HT-29 (cell line): ENCODE results near the gene ZBTB44. TPM values are rescaled to one million over a fixed set of nuclear protein-coding genes. Genes with fewer than 3 reads are reported as not detected.
A peak's percentile ranks its signal among the peaks of the same experiment; 100 is the strongest.

Experiments
- DNase-seq: peaks from one replicate; pipeline ENCODE4 v3.0.0-alpha.2; 2015; ENCODE audit warnings: low spot score
- total RNA-seq: library from RNA; depleted of rRNA; stranded (reverse); fragments of >200 nt; shearing (Covaris generic); gene quantifications from 2 replicates; pipeline ENCODE4 v1.2.3, GENCODE V29; 2014

The ZBTB44 gene
- total RNA-seq, 1 experiment from 2014 or later, result 23.9 TPM

GRCh38 chr11:130215531-130216220, 99.0 kb downstream of the ZBTB44 start:
- no peak for DNase-seq

DNA sequence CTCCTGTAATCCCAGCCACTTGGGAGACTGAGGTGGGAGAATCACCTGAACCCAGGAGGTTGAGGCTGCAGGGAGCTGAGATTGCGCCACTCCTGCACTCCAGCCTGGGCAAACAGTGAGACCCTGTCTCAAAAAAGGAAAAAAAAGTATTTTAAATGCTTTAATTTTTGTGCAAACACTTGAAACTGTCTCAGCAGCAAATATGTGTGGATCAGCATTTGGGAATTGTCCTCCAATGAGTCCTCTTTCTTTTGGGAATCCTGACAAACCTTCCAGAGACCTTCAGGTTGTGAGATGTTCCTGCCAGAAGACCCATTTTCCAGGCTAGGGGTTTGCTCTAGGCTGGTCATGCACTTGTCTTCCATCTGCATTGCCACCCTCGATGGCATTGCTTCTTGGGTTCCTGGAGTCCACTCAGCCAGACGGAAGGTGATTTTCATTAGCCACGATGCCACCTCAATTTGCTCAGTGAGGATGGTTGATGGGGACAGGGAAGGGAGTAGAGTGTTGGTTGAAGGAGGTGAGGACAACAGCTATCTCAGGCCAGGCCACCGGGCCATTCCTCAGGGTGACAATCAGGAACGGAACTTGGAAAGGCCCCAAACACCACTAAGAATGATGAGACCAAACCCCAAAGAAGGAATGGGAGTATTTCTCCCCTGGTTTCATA, 99.7 kb downstream of the ZBTB44 start:
- no peak for DNase-seq

GRCh38 chr11:130213979-130214281, 100.8 kb downstream of the ZBTB44 start:
- no peak for DNase-seq

DNA sequence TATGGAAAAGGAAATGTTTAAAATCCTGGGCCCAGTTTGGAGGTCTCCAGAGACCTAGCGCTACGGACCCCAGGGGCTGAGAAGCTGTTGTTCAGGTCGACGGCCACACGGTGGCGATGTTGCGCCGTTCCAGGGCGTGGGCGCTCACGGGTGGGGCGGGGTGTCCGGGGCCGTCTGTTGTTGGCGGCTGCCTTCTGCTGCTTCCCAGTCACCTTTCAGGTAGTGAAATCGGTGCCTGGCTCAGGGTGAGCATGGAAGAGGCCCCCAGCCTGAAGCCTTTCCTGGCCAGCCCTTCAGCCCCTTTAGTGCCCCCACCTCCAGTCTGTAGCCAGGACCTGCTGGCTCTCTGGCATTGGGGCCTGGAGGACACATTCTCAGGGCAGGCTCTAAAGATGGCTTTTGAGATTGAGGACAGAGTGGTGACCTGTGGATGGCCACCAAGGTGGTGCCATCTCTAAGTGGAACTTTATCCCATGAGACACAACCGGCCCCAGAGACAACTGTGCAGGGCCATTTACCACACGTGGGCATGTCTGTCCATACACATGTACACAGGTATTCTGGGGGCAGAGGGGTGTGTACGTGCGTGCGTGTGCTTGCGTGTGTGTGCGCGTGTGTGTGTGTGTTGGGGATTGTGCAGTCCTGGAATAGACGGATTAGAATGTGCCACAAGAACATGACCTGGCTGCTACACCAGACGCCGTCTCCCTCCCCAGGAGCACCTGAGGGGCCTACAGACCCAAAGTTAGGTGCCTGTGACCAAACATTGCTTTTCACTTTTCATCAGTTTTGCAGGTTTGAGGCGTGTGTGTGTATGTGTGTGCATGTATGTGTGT, 101.4 kb downstream of the ZBTB44 start:
- DNase-seq, result peak; percentile 74

- no peak for DNase-seq
These were observed 102.2 kb downstream of the ZBTB44 start for GRCh38 chr11:130212431-130212961.

DNA sequence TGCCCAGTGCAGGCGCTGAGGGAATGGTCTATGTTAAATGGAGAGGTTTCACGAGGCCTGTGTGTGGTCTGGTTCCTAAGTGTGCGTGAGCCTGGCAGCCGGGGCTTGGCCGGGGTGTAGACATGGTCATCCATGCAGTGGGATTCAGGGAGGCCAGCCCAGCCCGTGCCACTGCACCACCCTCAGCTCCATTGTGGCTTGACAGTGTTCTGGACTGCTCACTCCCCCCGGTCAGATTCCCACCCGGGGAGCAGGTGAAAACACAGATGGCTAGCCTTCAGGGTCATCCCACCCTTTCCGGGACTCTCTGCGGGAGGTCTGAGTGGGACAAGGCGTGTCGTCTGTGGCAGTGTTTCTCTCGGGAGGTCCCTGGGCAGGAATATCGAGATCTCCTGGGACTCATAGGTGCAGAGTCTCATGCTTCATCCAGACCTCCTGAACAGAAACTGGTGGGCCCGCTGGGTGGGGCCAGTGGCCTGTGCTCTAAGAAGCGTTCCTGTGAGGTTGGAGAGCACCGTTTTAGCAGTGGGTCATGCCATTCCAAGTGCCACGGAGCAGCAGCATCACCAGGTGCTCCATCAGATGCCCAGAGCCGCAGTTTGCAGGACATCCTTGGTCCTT, 102.8 kb downstream of the ZBTB44 start:
- DNase-seq, result no peak

- DNase-seq, result no peak
These were observed 103.6 kb downstream of the ZBTB44 start for GRCh38 chr11:130211144-130211543.

DNA sequence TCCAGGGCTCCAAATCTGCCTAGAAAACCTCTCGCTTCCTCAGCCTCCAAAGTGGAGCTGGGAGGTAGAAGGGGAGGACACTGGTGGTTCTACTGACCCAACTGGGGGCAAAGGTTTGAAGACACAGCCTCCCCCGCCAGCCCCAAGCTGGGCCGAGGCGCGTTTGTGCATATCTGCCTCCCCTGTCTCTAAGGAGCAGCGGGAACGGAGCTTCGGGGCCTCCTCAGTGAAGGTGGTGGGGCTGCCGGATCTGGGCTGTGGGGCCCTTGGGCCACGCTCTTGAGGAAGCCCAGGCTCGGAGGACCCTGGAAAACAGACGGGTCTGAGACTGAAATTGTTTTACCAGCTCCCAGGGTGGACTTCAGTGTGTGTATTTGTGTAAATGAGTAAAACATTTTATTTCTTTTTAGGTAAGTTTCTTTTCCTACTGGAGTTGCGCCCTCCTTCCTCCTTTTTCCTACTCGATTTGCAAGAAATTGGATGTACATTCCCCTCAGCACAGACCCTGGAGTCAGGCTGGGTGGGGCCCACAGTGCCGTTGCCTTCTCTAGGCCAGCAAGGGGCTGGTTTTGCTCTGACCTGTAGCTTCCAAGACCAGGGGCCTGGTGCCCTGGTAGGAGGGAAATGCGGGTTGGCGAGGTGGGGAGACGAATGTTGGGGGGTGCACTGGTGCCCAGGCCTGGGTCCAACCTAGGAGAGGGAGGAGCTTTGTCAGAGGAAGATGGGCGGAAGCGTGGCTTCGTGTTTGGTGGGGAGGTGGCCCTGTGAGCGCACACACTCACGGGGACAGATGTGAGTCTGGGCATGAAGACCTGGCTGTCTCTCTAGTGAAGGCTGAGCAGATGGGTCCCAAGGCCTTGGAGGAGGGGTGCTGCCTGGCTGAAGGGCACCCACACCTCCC, 104.5 kb downstream of the ZBTB44 start:
- DNase-seq, result no peak

GRCh38 chr11:130209128-130209932, 105.4 kb downstream of the ZBTB44 start:
- no peak for DNase-seq

- no peak for DNase-seq
These were observed 106.2 kb downstream of the ZBTB44 start for GRCh38 chr11:130208241-130209127.

DNA sequence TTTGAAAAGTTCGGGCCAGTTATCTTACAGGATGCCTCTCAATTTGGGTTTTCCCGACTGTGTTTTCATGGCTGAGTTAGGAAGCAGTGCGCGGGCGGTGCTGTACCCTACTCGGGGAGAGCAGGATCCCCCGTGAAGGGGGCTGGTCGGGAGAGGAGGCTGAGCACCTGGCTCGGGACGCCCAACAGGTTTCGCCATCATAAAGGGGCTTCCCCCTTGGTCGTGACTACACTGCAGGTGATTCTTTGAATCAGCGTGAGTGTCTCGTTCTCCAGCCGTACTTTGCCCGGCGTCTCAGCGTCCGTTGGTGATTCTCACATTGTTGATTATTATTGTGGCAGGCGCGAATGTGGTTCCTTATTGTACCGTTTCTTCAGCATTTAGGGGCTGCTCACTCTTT, 108.6 kb downstream of the ZBTB44 start:
- no peak for DNase-seq

GRCh38 chr11:130204703-130205095, 110.0 kb downstream of the ZBTB44 start:
- DNase-seq, result no peak

- DNase-seq, result no peak
These were observed 110.7 kb downstream of the ZBTB44 start for GRCh38 chr11:130203766-130204702.

GRCh38 chr11:130202818-130203689, 111.7 kb downstream of the ZBTB44 start:
- DNase-seq, result no peak

GRCh38 chr11:130202009-130202817, 112.5 kb downstream of the ZBTB44 start:
- DNase-seq, result no peak

GRCh38 chr11:130201026-130201425, 113.7 kb downstream of the ZBTB44 start:
- no peak for DNase-seq
